ENCODE results near the gene PPP1R3G.

DNA sequence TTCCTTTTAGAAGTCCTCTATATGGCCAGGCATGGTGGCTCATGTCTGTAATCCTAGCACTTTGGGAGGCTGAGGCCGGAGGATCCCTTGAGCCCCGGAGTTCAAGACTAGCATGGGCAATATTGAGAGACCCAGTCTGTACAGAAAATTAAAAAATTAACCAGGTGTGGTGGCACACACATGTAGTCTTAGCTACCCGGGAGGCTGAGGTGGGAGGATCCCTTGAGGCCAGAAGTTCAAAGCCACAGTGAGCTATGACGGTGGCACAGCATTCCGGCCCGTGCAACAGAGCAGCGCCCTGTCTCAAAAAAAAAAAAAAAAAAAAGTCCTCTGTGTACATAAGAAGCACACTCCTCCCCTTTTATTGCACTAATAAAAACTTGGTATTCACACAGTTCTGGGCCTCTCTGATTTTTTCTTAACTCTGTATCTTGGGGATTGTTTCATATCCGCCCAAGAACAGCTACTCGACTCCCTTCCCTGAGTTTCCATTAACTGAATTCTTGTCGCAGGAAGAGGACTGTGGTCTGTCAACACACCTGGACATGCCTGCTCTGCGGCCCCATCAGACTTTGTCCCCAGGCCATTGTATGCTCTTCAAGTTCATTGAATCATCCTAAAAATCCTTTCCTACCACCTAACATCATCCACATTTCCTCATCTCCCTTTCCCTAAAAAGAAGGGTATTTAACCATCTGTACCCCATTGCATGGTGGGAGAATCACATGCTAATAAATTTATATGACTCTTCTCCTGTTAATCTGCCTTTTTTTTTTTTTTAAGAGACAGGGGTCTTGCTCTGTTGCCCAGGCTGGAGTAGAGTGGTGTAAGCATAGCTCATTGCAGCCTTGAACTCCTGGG, 25.9 kb upstream of the PPP1R3G start:
- TF ChIP-seq, protein P1, sequence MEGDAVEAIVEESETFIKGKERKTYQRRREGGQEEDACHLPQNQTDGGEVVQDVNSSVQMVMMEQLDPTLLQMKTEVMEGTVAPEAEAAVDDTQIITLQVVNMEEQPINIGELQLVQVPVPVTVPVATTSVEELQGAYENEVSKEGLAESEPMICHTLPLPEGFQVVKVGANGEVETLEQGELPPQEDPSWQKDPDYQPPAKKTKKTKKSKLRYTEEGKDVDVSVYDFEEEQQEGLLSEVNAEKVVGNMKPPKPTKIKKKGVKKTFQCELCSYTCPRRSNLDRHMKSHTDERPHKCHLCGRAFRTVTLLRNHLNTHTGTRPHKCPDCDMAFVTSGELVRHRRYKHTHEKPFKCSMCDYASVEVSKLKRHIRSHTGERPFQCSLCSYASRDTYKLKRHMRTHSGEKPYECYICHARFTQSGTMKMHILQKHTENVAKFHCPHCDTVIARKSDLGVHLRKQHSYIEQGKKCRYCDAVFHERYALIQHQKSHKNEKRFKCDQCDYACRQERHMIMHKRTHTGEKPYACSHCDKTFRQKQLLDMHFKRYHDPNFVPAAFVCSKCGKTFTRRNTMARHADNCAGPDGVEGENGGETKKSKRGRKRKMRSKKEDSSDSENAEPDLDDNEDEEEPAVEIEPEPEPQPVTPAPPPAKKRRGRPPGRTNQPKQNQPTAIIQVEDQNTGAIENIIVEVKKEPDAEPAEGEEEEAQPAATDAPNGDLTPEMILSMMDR (IDR thresholded peaks at IDR 0.05) = no peak
- TF ChIP-seq EZH2 (IDR thresholded peaks at IDR 0.05; ENCODE audit: borderline replicate concordance, insufficient read depth, low read depth, low read length, poor library complexity, severe bottlenecking) = no peak
